GM19023 (cell line): Measurements from ENCODE around the gene RNF8.
"Not testable (repeated sequence)": the region's sequence is repeated elsewhere in the genome, so short reads cannot be mapped to it uniquely, and the experiment has no call there.

ENCODE experiments used
- ATAC-seq: cut with Tn5 transposase; IDR thresholded peaks from one replicate; pipeline ENCODE4 v1.9.1; 2021; ENCODE audit warnings: mild to moderate bottlenecking, moderate library complexity; ENCODE audit not compliant: unreplicated experiment

The RNF8 gene

DNA sequence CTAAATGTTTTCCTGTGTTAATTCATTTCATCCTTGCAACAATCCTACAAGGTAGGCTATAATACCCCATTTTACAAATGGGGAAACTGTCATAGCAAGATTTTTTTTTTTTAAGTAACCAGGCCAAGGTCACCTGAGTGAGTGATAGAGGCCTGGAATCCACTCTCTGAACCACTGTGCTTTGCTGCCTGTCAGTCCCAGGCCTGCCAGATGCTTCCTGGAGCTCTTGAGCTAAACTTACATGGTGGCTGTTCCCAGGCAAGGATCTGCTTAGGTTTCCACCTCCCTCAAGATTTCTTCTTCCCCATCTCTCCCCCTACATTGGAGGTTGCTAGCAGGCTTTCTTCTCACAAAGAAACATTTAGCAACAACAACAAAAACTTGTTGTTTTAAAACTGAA is 32.7 kb upstream of the RNF8 start:
- no peak for ATAC-seq

DNA sequence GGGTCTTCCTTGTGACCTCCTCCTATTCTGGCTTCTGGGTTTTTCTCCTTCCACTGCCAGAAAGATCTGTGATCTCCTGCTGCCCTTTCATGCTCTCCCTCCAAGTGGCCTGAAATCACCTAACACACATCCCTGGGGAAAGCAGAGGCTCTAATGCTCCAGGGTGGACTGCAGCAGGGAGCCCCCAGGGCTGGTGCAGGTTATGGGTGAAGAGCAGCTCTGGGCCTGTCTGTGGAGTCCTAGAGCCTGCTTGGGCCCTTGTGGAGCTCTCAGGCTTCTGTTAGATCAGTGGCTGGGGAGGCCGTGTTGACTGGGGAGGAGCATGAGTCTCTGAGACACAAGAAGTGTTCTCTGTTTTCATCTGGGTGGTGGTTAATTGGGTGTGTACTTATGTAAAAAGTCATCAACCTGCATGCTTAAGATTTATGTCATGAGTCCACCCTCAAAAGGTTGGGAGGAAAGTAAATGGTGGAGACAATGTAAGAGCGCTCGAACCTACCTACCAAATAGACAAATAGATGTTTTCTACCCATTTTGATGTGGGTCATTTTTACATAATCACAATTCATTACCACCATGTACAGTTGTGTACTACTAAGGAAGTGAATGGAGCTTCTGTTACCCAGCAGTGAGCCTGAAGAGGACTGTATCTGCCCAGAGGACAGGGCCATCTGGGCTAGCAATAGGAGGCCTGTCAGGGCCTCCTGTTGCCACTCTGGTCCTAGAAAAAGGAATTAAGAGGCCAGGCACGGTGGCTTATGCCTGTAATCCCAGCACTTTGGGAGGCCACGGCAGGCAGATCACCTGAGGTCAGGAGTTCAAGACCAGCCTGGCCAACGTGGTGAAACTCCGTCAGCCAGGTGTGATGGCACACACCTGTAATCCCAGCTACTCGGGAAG is 32.0 kb upstream of the RNF8 start:
- no peak for ATAC-seq

DNA sequence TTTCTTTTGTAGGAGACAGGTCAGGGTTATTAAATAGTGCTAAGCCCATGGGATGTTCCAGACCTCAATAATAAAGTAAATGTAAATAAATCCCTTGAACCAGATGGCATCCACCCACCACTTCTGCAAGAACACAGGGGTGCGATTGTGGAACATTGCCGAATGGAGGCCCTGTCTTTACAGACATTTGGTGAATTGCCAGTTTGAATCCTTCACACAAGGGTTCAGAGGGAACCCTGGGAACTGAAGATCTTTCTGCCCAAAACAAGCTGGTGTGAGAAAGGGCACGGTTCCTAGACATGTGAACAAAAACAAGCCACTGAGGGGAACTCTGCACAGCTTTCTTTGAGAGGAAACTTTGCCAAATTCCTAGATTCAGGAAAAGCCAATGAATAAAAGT is 30.2 kb upstream of the RNF8 start:
- ATAC-seq = no peak

DNA sequence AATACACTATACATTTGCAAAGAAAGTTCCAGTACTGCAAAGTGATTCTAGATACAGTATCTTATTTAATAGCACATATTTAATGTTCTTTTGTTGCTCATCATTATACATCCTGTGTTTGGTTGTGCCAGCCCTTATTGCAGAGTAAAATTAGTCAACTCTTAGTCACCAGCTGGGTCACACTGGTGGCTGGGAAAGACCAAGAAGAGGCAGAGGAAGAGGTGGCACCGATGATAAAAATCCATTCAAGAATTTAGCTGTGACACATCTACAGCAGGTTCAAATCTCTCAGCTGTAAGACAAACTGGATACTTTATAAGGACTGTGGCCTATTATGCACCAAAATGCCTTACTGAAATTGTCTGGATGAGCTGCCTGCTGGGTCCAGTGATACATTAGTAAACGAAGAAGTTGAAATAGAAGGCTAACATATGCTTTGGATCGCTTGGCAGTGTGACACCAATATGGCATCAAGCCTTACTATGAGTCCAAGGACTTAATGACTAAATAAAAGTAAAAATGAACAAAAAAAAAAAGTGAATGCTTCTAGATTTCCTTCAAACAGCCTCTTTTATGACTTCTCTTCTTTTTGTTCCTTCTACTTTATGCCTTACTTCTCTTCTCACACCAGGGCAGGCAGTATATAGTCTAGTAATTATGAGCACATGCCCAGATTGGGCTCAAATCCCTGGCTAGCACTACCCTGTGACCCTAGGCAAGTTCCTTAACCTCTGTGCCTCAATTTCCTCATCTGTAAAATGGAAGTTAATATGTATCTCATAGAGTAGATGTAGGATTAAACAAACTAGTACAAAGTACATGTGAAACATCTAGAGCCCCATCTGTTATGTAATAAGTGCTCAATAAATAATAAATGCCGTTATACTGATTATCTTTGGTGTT is 29.4 kb upstream of the RNF8 start:
- no peak for ATAC-seq

DNA sequence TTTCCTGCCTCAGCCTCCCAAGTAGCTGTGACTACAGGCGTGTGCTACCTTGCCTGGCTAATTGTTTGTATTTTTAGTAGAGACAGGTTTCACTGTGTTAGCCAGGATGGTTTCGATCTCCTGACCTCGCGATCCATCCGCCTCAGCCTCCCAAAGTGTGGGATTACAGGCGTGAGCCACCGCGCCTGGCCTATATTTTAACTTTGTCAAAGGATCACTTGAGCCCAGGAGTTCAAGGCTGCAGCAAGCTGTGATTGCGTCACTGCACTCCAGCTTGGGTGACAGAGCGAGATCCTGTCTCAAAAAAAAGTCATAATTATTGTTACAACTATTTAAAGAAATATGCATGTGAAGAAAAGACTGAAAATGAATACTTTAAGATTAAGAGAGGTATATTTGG is 23.4 kb upstream of the RNF8 start:
- ATAC-seq = not testable (repeated sequence)

DNA sequence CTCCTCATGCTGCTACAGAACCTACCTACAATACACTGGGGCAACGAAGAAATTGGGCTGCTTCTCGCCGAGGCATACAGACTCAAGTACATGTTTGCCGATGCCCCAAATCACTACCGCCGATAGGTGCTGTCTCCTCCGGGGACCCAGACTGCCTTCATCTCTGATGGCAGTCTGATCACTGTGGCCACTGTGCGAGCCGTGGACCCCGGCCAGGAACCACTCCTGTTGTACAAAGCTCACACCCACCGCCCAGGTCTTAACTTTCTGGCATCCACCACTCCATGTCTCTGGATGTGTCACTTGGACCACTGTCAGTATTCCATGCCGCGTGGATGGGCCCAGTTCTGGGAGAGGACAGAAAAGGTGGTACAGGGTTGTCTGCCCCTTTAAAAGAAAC is 22.7 kb upstream of the RNF8 start:
- no peak for ATAC-seq

DNA sequence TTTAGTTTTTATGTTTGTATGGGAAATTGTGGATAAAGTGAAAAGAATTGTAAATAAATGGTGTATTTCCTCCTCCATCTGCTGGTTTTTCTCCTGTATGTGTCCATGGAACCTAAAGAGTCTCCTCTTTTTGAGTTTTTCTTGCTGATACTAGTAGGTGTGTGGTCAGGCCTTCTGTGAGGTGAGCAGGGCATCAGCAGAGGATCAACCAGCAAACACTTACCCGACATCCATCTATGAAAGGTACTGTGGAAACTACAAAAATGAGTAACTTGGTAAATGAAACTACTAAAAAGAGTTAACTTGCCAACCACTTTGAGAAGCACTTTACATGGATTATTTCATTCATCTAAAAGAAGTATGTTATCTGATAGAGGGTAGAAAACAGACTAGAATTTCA is 20.9 kb upstream of the RNF8 start:
- ATAC-seq = no peak

DNA sequence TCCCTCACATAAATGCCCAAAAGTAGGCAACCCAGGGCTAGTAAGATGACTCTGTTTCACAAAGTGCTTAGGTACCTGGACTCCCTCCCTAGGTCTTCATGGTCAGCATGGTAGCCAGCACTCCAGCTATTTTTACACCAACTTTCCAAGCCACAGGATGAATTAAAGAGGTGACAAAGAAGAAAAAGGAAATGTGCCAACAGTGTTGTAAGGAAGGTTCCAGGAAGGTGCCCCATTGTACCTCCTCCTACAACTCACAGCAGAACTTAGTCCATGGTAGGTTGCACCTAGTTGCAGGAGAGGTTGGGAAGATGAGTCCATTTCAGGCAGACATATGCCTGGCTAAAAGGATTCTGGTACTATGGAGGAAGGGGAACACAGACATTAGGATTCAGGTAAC is 19.7 kb upstream of the RNF8 start:
- ATAC-seq = no peak

DNA sequence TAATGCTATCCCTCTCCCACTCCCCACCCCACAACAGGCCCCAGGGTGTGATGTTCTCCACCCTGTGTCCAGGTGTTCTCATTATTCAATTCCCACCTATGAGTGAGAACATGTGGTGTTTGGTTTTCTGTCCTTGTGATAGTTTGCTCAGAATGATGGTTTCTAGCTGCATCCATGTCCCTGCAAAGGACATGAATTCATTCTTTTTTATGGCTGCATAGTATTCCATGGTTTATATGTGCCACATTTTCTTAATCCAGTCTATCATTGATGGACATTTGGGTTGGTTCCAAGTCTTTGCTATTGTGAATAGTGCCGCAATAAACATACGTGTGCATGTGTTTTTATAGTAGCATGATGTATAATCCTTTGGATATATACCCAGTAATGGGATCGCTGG is 15.5 kb upstream of the RNF8 start:
- not testable (repeated sequence) for ATAC-seq

DNA sequence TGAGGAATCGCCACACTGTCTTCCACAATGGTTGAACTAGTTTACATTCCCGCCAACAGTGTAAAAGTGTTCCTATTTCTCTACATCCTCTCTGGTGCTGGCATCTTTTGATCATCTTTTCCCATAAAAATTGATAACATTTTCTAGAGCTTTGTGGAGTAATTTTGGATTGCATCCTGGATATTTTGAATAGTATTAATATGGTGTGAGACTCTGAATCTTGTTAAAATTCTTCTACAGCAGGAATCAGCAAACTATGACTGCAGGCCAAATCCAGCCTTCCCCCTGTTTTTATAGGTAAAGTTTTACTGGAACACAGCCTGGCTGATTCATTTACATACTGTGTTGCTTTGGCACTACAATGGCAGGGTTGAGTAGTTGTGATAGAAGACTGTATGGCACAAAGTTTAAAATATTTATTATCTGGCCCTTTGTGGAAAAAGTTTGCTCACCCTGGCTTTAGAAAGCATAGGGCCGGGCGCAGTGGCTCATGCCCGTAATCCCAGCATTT is 15.0 kb upstream of the RNF8 start:
- ATAC-seq = no peak

DNA sequence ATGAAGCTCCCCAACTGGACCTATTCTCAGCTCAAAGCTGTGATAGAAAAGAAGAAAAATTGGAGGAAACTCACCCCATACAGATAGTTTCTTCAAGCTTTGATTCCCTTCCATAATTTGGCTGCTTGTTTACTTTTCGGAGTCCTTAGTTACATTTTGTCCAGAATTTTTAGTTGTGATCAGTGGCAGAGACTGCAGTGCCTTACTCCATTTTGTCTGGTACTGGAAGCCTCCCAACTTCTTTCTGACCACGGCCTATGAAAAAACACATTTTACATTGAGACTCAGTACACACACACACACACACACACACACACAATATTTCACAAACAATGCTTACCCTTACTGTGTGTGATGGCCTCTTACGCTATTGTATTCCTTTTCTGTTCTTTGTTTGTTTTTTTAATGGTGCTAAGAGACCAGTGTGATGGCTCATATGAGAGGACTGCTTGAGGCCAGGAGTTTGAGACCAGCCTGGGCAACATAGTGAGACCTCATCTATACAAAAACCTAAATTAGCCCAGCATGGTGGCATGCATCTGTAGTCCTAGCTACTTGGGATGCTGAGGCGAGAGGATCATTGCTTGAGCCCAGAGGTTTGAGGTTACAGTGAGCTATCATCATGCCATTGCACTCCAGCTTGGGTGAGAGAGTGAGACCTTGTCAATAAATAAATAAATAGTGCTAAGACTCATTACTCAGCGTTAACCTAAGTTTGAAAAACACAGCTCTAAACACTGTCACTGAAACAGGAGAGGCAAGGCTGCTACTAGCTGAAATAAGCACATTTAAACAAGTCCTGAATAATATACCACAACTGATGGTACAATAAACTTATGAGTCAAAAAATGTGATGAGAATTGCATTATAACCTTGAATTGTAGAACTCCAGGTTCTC is 13.8 kb upstream of the RNF8 start:
- ATAC-seq = no peak

DNA sequence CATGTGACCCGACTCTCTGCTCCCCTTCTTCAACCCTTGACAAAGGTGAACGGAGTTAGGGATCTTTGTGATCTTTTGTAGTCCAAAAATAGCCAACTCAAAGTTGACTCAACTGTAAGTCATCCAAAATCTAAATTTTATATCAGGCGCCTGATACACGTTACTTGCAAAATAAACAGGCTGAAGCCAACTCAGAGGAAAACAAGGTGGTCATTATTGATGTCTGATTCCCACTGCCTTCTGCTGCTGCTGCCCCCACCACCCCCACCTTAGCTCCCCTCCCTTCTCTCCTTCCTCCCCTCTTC is 13.2 kb upstream of the RNF8 start:
- no peak for ATAC-seq

DNA sequence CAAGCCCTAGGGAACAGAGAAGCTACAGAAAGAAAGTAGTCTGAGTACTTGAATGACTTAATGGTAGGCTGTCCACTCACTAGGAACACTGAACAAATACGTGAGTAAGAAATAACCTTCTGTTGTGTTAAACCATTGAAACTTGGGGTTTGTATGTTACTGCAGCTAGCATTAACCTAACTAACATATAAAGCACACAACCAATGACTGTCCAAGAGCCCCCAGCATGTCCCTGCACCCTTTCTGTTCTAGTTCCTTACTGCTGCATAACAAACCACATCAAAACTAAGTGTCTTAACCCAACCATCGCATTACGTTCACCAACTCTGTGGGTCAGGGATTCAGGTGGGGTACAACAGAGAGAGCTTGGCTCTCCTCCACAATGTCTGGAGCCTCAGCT is 10.5 kb upstream of the RNF8 start:
- ATAC-seq = no peak

DNA sequence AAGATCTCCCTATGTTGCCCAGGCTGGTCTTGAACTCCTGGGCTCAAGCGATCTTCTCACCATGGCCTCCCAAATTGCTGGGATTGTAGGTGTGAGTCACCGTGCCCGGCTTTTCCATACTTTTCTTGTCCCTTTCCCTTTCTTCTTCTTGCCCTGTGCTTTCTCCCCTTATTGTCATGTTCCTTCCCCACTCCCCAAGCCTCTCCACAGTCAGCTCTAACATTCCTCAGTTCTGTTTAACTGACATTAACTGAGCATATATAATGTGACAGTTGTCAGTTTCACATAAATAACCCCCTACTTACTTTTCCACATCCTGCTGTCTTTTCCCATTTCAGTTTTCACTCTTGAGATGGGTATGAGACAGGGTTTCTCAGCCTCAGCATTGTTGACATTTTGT is 9.5 kb upstream of the RNF8 start:
- no peak for ATAC-seq

DNA sequence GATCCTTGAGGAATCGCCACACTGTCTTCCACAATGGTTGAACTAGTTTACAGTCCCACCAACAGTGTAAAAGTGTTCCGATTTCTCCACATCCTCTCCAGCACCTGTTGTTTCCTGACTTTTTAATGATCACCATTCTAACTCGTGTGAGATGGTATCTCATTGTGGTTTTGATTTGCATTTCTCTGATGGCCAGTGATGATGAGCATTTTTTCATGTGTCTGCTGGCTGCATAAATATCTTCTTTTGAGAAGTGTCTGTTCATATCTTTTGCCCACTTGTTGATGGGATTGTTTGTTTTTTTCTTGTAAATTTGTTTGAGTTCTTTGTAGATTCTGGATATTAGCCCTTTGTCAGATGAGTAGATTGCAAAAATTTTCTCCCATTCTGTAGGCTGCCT is 8.0 kb upstream of the RNF8 start:
- not testable (repeated sequence) for ATAC-seq

DNA sequence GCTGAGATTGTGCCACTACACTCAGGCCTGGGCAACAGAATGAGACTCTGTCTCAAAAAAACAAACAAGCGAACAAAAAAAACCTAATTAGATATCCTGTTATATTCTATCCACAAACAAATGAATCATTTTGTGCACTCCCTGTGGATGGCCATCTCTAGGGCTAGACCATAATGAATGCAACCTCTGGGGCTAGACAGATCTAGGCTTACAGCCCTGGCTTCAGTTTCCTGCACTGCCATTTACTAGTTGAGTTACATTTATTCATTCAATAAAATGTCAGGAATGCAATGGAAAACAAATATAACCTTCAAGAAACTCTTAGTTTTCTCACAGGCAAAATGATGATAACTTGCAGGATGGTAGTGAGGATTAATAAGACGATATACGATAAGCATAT is 6.6 kb upstream of the RNF8 start:
- no peak for ATAC-seq

DNA sequence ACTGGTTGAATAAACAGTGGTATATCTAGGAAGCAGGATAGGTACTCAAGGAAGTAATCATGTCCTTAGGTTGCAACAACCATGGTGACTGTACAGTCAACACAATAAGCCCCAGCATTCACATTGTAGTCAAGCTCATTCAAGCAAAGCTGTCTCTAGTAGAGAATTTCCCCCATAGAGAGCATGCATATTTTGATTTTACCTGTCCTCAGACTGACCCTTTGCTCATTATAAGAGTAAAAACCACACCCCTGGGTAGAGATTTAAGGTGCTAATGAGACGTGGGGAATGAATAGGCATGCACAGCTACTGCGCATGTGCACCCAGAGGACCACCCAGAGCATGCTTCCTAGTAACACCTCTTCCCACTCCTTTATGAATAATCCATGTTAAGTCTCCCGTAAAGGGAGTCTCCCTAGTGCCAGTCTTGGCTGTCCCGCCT is 6.1 kb upstream of the RNF8 start:
- ATAC-seq = no peak

DNA sequence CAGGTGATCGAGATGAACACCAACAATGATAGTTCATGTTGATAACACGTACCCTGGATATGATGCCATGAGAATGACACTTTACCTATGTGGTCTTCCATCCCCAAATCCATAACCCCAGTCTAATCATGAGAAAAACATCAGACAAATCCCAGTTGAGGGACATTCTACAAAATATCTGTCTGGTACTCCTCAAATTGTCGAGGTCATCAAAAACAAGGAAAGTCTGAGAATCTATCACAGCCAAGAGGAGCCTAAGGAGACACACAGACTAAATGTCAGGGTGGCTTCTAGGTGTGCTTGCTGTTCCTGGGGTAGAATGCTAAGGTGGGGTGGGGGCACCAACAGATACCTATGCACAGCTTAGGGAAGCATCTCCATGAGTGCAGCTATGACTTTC is 2.8 kb upstream of the RNF8 start:
- ATAC-seq = no peak

DNA sequence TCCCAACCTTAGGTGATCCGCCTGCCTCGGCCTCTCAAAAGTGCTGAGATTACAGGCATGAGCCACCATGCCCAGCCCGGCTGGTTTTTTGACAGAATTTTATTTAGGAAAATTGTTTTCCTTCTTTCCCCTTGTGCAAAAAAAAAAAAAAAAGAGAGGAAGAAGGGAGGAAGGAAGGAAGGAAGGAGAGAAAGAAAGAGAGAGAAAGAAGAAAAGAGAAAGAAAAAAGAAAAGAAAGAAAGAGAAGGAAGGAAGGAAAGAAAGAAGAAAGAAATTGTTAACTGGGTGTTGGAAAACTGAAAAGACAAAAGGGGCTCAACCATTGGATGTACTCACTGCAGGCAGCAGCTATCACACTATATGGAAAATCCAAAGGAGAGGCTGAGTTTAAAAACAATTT is 1.4 kb upstream of the RNF8 start:
- no peak for ATAC-seq

DNA sequence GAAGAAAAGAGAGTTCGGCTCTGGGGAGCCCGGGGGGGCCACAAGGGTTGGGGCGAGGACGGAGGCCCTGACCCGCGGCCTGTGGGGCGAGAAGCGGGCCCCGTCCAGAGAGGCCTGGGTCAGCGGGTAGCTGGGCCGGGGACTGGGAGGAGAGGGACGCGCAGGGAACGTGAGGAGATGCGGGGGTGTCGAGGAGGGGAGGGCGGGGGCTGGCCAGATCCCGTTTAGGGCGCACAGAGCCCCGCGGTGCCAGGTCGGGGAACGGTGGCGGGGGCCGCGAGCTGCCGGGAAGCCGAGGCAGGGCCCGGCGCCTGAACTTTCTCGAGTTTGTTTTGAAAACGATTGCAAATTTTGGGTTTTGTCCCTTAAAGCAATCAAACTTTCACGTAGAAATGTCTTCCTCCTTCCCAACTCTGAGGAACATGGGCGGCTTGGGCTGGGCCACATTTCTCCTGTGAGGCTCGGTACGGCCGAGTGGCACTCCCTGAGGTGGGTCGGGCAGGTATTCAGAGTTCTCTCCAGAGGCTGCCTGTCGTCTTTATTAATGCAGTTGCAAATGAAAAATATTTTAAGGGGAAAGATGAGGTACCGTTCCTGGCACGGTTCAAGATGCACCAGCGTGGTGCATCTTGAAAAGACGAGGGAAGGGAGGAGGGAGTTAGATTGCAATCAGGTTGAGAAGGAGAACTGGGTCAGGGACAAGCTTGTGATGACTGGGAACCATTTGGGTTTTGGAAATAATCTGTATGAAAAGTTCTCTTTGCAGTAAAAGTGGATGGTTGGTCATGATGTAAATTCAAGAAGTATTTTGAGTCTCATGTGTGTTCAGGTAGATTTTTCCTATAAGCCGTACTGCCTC is 972 bp downstream of the RNF8 start:
- no peak for ATAC-seq
